ENCODE data around the gene THSD7A. TPM values are rescaled to one million over a fixed set of nuclear protein-coding genes. Genes with fewer than 3 reads are reported as not detected.

The THSD7A gene
- total and polyA plus RNA-seq, 10 of the 15 experiments (the other 5 are each of a cell fraction or from before 2014, with no cell fraction given): 0.03 to 0.09 (median 0.03) TPM; not detected in 7

DNA sequence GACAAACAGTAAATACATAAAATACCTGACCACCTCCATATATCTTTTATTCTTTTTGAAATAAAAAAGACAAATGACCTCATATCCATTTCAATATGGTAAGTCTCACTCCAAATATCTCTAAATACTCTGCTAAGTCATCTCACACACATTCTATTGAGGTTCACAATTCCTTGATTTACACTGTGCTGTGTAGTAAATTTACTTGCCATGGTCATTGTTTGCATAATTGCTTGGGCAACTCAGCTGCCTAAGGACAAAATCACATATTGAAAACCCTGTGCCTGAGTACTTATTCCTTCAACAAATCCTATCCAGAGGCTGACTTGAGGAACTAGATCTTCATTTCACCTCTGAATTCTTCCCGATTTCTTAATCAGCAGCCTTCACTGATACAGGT lies 176.4 kb downstream of the THSD7A start (continued):
- TF ChIP-seq, protein P1, sequence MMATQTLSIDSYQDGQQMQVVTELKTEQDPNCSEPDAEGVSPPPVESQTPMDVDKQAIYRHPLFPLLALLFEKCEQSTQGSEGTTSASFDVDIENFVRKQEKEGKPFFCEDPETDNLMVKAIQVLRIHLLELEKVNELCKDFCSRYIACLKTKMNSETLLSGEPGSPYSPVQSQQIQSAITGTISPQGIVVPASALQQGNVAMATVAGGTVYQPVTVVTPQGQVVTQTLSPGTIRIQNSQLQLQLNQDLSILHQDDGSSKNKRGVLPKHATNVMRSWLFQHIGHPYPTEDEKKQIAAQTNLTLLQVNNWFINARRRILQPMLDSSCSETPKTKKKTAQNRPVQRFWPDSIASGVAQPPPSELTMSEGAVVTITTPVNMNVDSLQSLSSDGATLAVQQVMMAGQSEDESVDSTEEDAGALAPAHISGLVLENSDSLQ (IDR thresholded peaks at IDR 0.05): no peak
- TF ChIP-seq RBBP5 (conservative IDR thresholded peaks at IDR 0.05) (no peak), LARP7 (IDR thresholded peaks at IDR 0.05) (no peak), MTA2 (IDR thresholded peaks at IDR 0.05; ENCODE audit: low read depth) (no peak), EP300 (IDR thresholded peaks at IDR 0.05; ENCODE audit: borderline replicate concordance in 1 of 2, control insufficient read depth in 1 of 2, low read depth in 2 of 2, low read length in 2 of 2) (no peak)

DNA sequence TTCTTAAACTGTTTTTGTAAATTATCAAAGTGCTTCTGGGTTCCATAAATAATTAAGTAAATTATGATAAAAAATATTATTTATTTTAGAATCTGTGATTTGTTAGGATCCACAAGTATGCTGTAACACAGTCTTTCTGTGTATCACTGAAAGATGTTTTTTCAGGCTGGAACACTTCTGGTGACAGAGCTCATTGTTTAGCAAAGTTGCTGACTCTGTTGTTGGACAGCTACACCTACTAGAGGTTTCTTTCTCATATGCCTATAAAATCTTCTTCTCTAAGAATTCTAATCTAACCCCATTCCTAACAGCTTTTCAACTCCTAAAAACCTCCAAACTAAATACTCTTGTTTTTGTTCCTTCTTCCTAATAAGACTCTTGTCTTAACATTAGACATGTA lies 176.8 kb downstream of the THSD7A start:
- SMC1A ChIA-PET (ENCODE audit: uncharacterized antibody, unreplicated experiment): no interaction called here
- no peak overlapping the region for H3K4me2 ChIP-seq (ENCODE audit: control insufficient read depth, insufficient read depth)
- POLR2A ChIA-PET: no interaction called here
- no peaks in the 10 kb centered on the region for H3K9me3 ChIP-seq (replicated peaks; ENCODE audit: control insufficient read depth, insufficient read depth, low read length)
- ATAC-seq (no peak), DNase-seq (ENCODE audit: low read depth, low spot score) (no peak), FAIRE-seq (no peak)
- no peak overlapping the region for H3K9ac ChIP-seq (ENCODE audit: control insufficient read depth, insufficient read depth, low read length)
- no peaks in the 10 kb centered on the region for H4K20me1 ChIP-seq (ENCODE audit: control insufficient read depth, insufficient read depth)
- no peaks in the 10 kb centered on the region for H3K79me2 ChIP-seq (ENCODE audit: control insufficient read depth, insufficient read depth, low read length)
- no peak overlapping the region for H2AFZ ChIP-seq (ENCODE audit: control insufficient read depth, low read depth, low read length)
- intact Hi-C loops (cut with micrococcal nuclease; ENCODE audit: unreplicated experiment) (no loop called here), in situ Hi-C loops (cut with MboI) (no loop called here)
- no peak overlapping the region for H3K27ac ChIP-seq (ENCODE audit: control insufficient read depth, insufficient read depth)
- H3K27me3 ChIP-seq (replicated peaks in 1 of 2; ENCODE audit: control insufficient read depth in 2 of 2, insufficient read depth in 2 of 2, low read length in 1 of 2): no peaks in the 10 kb centered on the region
- no peak overlapping the region for H3K4me3 ChIP-seq
- no peaks in the 10 kb centered on the region for H3K36me3 ChIP-seq (ENCODE audit: control insufficient read depth in 2 of 2, insufficient read depth in 2 of 2, low read length in 1 of 2)
- TF ChIP-seq, protein P2, sequence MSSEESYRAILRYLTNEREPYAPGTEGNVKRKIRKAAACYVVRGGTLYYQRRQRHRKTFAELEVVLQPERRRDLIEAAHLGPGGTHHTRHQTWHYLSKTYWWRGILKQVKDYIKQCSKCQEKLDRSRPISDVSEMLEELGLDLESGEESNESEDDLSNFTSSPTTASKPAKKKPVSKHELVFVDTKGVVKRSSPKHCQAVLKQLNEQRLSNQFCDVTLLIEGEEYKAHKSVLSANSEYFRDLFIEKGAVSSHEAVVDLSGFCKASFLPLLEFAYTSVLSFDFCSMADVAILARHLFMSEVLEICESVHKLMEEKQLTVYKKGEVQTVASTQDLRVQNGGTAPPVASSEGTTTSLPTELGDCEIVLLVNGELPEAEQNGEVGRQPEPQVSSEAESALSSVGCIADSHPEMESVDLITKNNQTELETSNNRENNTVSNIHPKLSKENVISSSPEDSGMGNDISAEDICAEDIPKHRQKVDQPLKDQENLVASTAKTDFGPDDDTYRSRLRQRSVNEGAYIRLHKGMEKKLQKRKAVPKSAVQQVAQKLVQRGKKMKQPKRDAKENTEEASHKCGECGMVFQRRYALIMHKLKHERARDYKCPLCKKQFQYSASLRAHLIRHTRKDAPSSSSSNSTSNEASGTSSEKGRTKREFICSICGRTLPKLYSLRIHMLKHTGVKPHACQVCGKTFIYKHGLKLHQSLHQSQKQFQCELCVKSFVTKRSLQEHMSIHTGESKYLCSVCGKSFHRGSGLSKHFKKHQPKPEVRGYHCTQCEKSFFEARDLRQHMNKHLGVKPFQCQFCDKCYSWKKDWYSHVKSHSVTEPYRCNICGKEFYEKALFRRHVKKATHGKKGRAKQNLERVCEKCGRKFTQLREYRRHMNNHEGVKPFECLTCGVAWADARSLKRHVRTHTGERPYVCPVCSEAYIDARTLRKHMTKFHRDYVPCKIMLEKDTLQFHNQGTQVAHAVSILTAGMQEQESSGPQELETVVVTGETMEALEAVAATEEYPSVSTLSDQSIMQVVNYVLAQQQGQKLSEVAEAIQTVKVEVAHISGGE (CRISPR knock-in tag; IDR thresholded peaks at IDR 0.05): no peak
- TF ChIP-seq, protein P3, sequence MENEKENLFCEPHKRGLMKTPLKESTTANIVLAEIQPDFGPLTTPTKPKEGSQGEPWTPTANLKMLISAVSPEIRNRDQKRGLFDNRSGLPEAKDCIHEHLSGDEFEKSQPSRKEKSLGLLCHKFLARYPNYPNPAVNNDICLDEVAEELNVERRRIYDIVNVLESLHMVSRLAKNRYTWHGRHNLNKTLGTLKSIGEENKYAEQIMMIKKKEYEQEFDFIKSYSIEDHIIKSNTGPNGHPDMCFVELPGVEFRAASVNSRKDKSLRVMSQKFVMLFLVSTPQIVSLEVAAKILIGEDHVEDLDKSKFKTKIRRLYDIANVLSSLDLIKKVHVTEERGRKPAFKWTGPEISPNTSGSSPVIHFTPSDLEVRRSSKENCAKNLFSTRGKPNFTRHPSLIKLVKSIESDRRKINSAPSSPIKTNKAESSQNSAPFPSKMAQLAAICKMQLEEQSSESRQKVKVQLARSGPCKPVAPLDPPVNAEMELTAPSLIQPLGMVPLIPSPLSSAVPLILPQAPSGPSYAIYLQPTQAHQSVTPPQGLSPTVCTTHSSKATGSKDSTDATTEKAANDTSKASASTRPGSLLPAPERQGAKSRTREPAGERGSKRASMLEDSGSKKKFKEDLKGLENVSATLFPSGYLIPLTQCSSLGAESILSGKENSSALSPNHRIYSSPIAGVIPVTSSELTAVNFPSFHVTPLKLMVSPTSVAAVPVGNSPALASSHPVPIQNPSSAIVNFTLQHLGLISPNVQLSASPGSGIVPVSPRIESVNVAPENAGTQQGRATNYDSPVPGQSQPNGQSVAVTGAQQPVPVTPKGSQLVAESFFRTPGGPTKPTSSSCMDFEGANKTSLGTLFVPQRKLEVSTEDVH (IDR thresholded peaks at IDR 0.05; ENCODE audit: low read depth, partially characterized antibody): no peak
- TF ChIP-seq SUPT20H (IDR thresholded peaks at IDR 0.05; ENCODE audit: borderline replicate concordance, control insufficient read depth, low read depth, low read length) (no peak), FOS (IDR thresholded peaks at IDR 0.05; ENCODE audit: borderline replicate concordance, extremely low read depth, insufficient read length) (no peak), ESRRA (IDR thresholded peaks at IDR 0.05; ENCODE audit: low read length) (no peak), SMC3 (IDR thresholded peaks at IDR 0.05; ENCODE audit: borderline replicate concordance, low read length) (no peak), MYB (IDR thresholded peaks at IDR 0.05; ENCODE audit: borderline replicate concordance, low read depth, low read length) (no peak), ZSCAN29 (IDR thresholded peaks at IDR 0.05) (no peak)
- TF ChIP-seq, protein P4, sequence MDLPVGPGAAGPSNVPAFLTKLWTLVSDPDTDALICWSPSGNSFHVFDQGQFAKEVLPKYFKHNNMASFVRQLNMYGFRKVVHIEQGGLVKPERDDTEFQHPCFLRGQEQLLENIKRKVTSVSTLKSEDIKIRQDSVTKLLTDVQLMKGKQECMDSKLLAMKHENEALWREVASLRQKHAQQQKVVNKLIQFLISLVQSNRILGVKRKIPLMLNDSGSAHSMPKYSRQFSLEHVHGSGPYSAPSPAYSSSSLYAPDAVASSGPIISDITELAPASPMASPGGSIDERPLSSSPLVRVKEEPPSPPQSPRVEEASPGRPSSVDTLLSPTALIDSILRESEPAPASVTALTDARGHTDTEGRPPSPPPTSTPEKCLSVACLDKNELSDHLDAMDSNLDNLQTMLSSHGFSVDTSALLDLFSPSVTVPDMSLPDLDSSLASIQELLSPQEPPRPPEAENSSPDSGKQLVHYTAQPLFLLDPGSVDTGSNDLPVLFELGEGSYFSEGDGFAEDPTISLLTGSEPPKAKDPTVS (IDR thresholded peaks at IDR 0.05; ENCODE audit: low read depth, low read length): no peak
- H3K4me1 ChIP-seq (ENCODE audit: control insufficient read depth, insufficient read depth, low read length): no peaks in the 10 kb centered on the region
- BruUV-seq (replicated peaks): no TSS peak
- RAD21 ChIA-PET (ENCODE audit: unreplicated experiment): no interaction called here
- CTCF ChIA-PET: no interaction called here
